Effector memory CD8-positive, alpha-beta T cell (primary cell): ENCODE results near the gene CSF3R.
"Not testable (repeated sequence)": the region's sequence is repeated elsewhere in the genome, so short reads cannot be mapped to it uniquely, and the experiment has no call there.

Source experiments
- ATAC-seq: fragments of 150-1000 bp; cut with Tn5 transposase; replicated peaks from 2 replicates; pipeline ENCODE4 v1.10.0; 2021; ENCODE audit warnings: mild to moderate bottlenecking, moderate library complexity
- DNase-seq, 3 experiments: peaks; one replicate each; pipeline ENCODE4 v3.0.0; 2021
- H3K27ac Mint-ChIP-seq, 2 donors: one replicate each; pipeline ENCODE4 v1.8.0; 2022; ENCODE audit warnings: mild to moderate bottlenecking in 2 of 2, mixed read lengths in 2 of 2, moderate library complexity in 2 of 2
- H3K27me3 Mint-ChIP-seq, 2 donors: one replicate each; pipeline ENCODE4 v1.8.0; 2022; ENCODE audit warnings: mixed read lengths in 2 of 2
- H3K36me3 Mint-ChIP-seq: one replicate; pipeline ENCODE4 v1.8.0; 2022; ENCODE audit warnings: mild to moderate bottlenecking, moderate library complexity, mixed read lengths; ENCODE audit not compliant: insufficient read depth
- H3K4me1 Mint-ChIP-seq, 2 donors: one replicate each; pipeline ENCODE4 v1.8.0; 2022; ENCODE audit warnings: low read depth in 2 of 2, mixed read lengths in 2 of 2
- H3K4me3 Mint-ChIP-seq, 2 donors: one replicate each; pipeline ENCODE4 v1.8.0; 2022; ENCODE audit warnings: mild to moderate bottlenecking in 2 of 2, mixed read lengths in 2 of 2, moderate library complexity in 2 of 2
- H3K9me3 Mint-ChIP-seq, 2 donors: one replicate each; pipeline ENCODE4 v1.8.0; 2022; ENCODE audit warnings: mixed read lengths in 2 of 2

CSF3R gene

GRCh38 chr1:36520771-36521420, 38.2 kb upstream of the CSF3R start:
- DNase-seq (no peak), ATAC-seq (no peak)
- peaks cover 0 to 11% of the 10 kb centered on the region in 2 donors for H3K4me1 Mint-ChIP-seq
- no peaks in the 10 kb centered on the region for H3K9me3 Mint-ChIP-seq
- peaks cover 0 to 9% of the 10 kb centered on the region in 2 donors for H3K27me3 Mint-ChIP-seq
- no peaks in the 10 kb centered on the region for H3K36me3 Mint-ChIP-seq
- H3K4me3 Mint-ChIP-seq = no peak overlapping the region
- no peak overlapping the region for H3K27ac Mint-ChIP-seq

GRCh38 chr1:36520056-36520455, 37.3 kb upstream of the CSF3R start:
- DNase-seq (no peak), ATAC-seq (no peak)
- peaks cover 0 to 11% of the 10 kb centered on the region in 2 donors for H3K4me1 Mint-ChIP-seq
- H3K9me3 Mint-ChIP-seq = no peaks in the 10 kb centered on the region
- no peak overlapping the region for H3K4me3 Mint-ChIP-seq
- H3K36me3 Mint-ChIP-seq = no peaks in the 10 kb centered on the region
- peaks cover 0 to 9% of the 10 kb centered on the region in 2 donors for H3K27me3 Mint-ChIP-seq
- no peak overlapping the region for H3K27ac Mint-ChIP-seq

DNA sequence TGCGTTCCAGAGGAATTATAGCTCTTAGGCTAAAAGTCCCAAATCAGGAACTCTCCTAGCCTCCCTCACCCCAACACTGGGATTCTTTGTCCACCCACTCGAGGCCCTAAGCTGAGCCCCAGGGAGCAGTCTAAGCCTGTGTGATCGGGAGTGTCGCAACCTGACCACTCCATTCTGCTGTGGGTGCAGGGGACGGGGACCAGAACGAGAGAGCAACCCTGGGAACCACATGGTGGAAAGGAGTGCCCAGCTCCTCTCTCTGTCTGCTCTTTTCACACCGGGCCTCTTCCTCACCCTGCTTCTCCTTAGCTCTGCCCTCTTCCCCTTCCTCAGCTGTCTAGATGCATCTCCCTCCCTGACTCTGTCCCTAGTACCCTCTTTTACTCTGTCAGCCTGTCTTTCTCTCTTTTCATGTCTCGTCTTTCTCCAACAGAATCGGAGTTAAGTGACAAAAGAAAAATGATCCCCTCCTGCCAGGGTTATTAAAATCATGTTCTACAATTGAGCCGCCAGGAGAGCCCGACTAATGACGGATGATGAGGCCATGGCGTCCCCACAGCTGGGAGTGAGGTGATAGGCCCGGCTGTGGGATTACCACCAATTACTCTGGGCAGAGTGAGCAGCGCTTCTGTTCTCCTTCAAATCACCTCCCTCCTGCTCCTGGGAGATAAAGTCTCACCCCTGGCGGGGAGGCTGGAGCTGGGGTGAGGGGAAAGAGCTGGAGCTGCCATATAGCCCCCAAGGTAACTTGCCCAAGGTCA, 34.5 kb upstream of the CSF3R start:
- no peak overlapping the region for H3K27ac Mint-ChIP-seq
- no peak for ATAC-seq
- no peaks in the 10 kb centered on the region for H3K36me3 Mint-ChIP-seq

GRCh38 chr1:36516372-36517010, 33.8 kb upstream of the CSF3R start:
- Mint-ChIP-seq H3K4me3 (no peak overlapping the region), H3K4me1 (no peaks in the 10 kb centered on the region), H3K27ac (no peak overlapping the region), H3K27me3 (peaks cover 16 to 42% of the 10 kb centered on the region in 2 donors), H3K9me3 (no peaks in the 10 kb centered on the region), H3K36me3 (no peaks in the 10 kb centered on the region)
- DNase-seq (peak; percentile 7 to 26 (median 19)), ATAC-seq (no peak)

More for the DNA sequence above, 34.5 kb upstream of the CSF3R start:
- Mint-ChIP-seq H3K9me3 (no peaks in the 10 kb centered on the region), H3K4me3 (no peak overlapping the region), H3K4me1 (no peaks in the 10 kb centered on the region), H3K27me3 (peaks cover 16 to 35% of the 10 kb centered on the region in 2 donors)
- no peak for DNase-seq

- H3K36me3 Mint-ChIP-seq = no peaks in the 10 kb centered on the region
- H3K9me3 Mint-ChIP-seq = no peaks in the 10 kb centered on the region
- DNase-seq = no peak
- H3K4me3 Mint-ChIP-seq = no peak overlapping the region
- no peak for ATAC-seq
- no peaks in the 10 kb centered on the region for H3K4me1 Mint-ChIP-seq
- H3K27ac Mint-ChIP-seq = no peak overlapping the region
- peaks cover 16 to 46% of the 10 kb centered on the region in 2 donors for H3K27me3 Mint-ChIP-seq
These were observed 32.8 kb upstream of the CSF3R start for GRCh38 chr1:36515315-36516138.

- no peaks in the 10 kb centered on the region for H3K4me1 Mint-ChIP-seq
- H3K36me3 Mint-ChIP-seq = no peaks in the 10 kb centered on the region
- ATAC-seq = no peak
- no peak overlapping the region for H3K27ac Mint-ChIP-seq
- H3K4me3 Mint-ChIP-seq = no peak overlapping the region
- H3K27me3 Mint-ChIP-seq = peaks cover 16 to 57% of the 10 kb centered on the region in 2 donors
- no peaks in the 10 kb centered on the region for H3K9me3 Mint-ChIP-seq
- no peak for DNase-seq
These were observed 31.8 kb upstream of the CSF3R start for GRCh38 chr1:36514501-36514900.

GRCh38 chr1:36513676-36514473, 31.2 kb upstream of the CSF3R start:
- DNase-seq = no peak
- Mint-ChIP-seq H3K27me3 (peaks cover 17 to 57% of the 10 kb centered on the region in 2 donors), H3K4me1 (no peaks in the 10 kb centered on the region), H3K9me3 (no peaks in the 10 kb centered on the region), H3K4me3 (no peak overlapping the region), H3K27ac (peak overlapping the region in 1 of 2 donors; percentile 35), H3K36me3 (no peaks in the 10 kb centered on the region)
- no peak for ATAC-seq

DNA sequence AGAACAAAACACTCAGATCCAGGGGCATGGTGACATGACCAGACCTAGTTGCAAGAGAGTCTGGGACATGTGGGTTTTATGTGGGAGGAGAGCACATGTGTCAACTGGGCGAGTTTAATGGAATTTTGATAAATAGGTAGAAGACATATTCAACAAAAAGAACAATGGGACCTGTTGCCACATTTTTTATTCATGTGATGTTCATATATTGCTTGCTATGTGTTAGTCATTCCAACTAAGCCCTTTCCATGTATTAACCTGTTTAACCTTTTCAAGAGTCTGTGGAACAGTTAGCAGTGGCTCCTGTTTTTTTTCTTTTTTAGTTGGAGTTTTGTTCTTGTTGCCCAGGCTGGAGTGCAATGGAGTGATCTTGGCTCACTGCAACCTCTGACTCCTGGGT, 30.1 kb upstream of the CSF3R start:
- no peak overlapping the region for H3K27ac Mint-ChIP-seq

DNA sequence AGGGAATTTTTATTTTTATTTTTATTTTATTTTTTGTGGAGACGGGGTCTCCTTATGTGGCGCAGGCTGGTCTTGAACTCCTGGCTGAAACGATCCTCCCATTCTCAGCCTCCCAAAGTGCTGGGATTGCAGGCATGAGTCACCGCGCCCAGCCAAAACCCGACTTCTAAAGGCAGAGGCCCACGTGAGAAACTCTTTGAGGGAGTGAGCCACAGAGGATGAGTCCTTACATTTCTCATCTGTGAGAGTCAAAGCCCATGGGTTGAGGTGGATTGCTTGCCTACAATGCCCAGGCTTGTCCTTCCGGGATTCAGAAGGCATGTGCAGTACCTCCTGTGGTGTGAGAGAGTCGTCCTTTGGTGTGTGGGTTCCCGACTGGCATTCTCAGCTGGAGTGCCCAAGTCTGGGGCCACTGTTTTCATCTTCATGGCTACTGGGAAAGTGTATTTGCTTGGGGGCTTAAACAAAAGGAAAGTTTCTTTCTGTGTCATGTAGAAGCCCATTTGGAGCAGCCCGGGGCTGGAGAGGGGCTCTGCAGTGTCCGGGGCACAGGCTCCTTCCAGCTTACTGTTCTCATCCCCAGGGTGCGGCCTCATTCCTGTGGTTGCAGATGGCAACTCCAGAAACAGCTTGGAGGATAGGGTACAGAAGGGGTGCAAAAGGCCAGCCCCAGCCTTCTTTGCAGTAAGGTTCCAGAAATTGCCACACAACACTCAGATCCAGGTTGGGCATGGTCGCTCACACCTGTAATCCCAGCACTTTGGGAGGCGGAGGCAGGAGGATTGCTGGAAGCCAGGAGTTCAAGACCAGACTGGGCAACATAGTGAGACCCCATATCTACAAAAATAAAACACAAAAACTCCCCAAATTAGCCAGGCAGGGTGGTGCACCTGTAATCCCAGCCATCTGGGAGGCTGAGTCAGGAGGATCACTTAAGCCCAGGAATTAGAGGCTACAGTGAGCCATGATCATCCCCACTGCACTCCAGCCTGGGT, 29.4 kb upstream of the CSF3R start:
- H3K9me3 Mint-ChIP-seq = no peaks in the 10 kb centered on the region
- peaks cover 33 to 68% of the 10 kb centered on the region in 2 donors for H3K27me3 Mint-ChIP-seq
- DNase-seq = no peak
- no peak overlapping the region for H3K27ac Mint-ChIP-seq
- no peak for ATAC-seq
- H3K4me3 Mint-ChIP-seq = no peak overlapping the region
- H3K36me3 Mint-ChIP-seq = no peaks in the 10 kb centered on the region
- H3K4me1 Mint-ChIP-seq = no peaks in the 10 kb centered on the region

More for the DNA sequence above, 30.1 kb upstream of the CSF3R start:
- DNase-seq (no peak), ATAC-seq (no peak)
- Mint-ChIP-seq H3K27me3 (peaks cover 27 to 66% of the 10 kb centered on the region in 2 donors), H3K4me1 (no peaks in the 10 kb centered on the region), H3K36me3 (no peaks in the 10 kb centered on the region), H3K4me3 (no peak overlapping the region), H3K9me3 (no peaks in the 10 kb centered on the region)

DNA sequence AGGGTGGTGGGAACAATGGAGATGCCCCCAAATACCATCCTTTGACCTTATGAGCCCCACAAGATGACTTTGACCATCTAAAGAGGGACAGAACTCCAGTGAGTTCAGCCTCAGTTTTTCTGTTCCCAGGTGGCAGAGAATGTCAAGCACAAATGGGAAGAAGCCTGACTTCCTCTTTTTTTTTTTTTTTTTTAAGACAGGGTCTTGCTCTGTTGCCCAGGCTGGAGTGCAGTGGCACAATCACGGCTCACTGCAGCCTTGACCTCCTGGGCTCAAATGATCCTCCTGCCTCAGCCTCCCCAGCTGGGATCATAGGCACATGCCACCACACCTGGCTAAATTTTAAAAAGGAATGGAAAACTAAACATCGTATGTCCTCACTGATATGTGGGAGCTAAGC, 28.5 kb upstream of the CSF3R start:
- ATAC-seq, H3K36me3 Mint-ChIP-seq, H3K27ac Mint-ChIP-seq, H3K9me3 Mint-ChIP-seq, H3K4me1 Mint-ChIP-seq, DNase-seq, H3K4me3 Mint-ChIP-seq: not testable (repeated sequence)
- peaks cover 33 to 73% of the 10 kb centered on the region in 2 donors for H3K27me3 Mint-ChIP-seq

- H3K4me1 Mint-ChIP-seq = no peaks in the 10 kb centered on the region
- H3K27ac Mint-ChIP-seq = no peak overlapping the region
- no peaks in the 10 kb centered on the region for H3K9me3 Mint-ChIP-seq
- no peak overlapping the region for H3K4me3 Mint-ChIP-seq
- no peak for DNase-seq
- H3K27me3 Mint-ChIP-seq = peaks cover 33 to 77% of the 10 kb centered on the region in 2 donors
- no peaks in the 10 kb centered on the region for H3K36me3 Mint-ChIP-seq
- ATAC-seq = no peak
These were observed 27.7 kb upstream of the CSF3R start for GRCh38 chr1:36510418-36510817.

- Mint-ChIP-seq H3K27me3 (peaks cover 31 to 61% of the 10 kb centered on the region in 2 donors), H3K27ac (no peak overlapping the region), H3K9me3 (no peaks in the 10 kb centered on the region), H3K4me1 (no peaks in the 10 kb centered on the region), H3K4me3 (no peak overlapping the region), H3K36me3 (no peaks in the 10 kb centered on the region)
- DNase-seq (no peak), ATAC-seq (no peak)
These were observed 25.5 kb upstream of the CSF3R start for GRCh38 chr1:36508257-36508656.
